ENCODE results near the gene PPFIA1. TPM values are rescaled to one million over a fixed set of nuclear protein-coding genes. Genes with fewer than 3 reads are reported as not detected.

PPFIA1 gene
- total RNA-seq, 1 experiment from 2014 or later = 75.1 TPM

DNA sequence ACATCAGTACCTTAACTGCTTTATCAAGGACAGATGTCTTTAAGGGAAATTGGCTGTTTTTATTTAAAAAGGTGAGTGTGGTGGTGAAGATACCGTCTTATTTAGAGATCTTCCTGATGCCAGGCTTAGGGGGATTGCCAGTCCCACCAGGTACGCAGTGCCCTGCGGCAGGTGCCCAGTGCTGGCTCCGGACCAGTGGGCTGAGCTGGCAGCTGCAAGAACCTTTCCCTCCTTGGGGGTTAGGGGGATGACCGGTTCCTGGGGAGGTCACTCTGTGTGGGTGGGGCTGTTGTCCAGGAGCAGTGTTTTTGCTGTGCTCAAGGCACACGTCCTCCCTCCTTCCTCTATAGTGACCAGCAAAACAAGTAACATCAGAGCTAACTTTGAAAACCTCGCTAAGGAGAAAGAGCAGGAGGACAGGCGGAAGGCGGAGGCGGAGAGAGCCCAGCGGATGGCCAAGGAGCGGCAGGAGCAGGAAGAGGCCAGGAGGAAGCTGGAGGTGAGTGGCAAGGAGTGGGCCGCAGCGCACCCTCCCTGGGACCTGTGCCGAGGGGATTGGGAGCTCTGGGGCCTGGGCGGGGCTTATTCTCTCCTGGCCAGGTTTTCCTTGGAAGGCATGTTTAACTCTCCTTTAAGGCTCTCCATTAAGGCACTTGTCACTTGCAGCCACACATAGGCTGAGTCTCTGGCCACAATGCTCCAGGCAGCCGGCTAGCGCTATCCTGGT, 158.4 kb downstream of the PPFIA1 start:
- CTCF ChIA-PET = no interaction called here
- Mint-ChIP-seq H3K36me3 (peaks cover 70% of the 10 kb centered on the region), H3K9me3 (no peaks in the 10 kb centered on the region), H3K27ac (no peak overlapping the region), H3K27me3 (ENCODE audit: low read depth) (no peaks in the 10 kb centered on the region; the same call in 1 of the 2 replicates), H3K4me3 (no peak overlapping the region), H3K4me1 (peaks cover 14% of the 10 kb centered on the region)
- POLR2A ChIA-PET = no interaction called here
- DNase-seq (ENCODE audit: low spot score) = no peak
- no peak for ATAC-seq
- TF ChIP-seq JUN (CRISPR knock-in tag; IDR thresholded peaks at IDR 0.05) (no peak), ELF4 (CRISPR knock-in tag; IDR thresholded peaks at IDR 0.05; ENCODE audit: low read depth) (no peak), PRRX2 (CRISPR knock-in tag; IDR thresholded peaks at IDR 0.05) (no peak), TCF7 (CRISPR knock-in tag; IDR thresholded peaks at IDR 0.05; ENCODE audit: low read depth) (no peak), OVOL2 (CRISPR knock-in tag; IDR thresholded peaks at IDR 0.05; ENCODE audit: borderline replicate concordance) (no peak), KAT7 (CRISPR knock-in tag; IDR thresholded peaks at IDR 0.05; ENCODE audit: borderline replicate concordance) (no peak), NFYB (CRISPR knock-in tag; conservative IDR thresholded peaks at IDR 0.05; ENCODE audit: low read depth) (no peak), NFE2L1 (CRISPR knock-in tag; IDR thresholded peaks at IDR 0.05) (no peak), ZNF232 (CRISPR knock-in tag; IDR thresholded peaks at IDR 0.05) (no peak), RELA (CRISPR knock-in tag; IDR thresholded peaks at IDR 0.05; ENCODE audit: borderline replicate concordance) (no peak), ZNF138 (CRISPR knock-in tag; conservative IDR thresholded peaks at IDR 0.05) (no peak), ZBTB21 (CRISPR knock-in tag; IDR thresholded peaks at IDR 0.05; ENCODE audit: borderline replicate concordance) (no peak), ZNF671 (CRISPR knock-in tag; IDR thresholded peaks at IDR 0.05) (no peak)
- TF ChIP-seq, protein P1, sequence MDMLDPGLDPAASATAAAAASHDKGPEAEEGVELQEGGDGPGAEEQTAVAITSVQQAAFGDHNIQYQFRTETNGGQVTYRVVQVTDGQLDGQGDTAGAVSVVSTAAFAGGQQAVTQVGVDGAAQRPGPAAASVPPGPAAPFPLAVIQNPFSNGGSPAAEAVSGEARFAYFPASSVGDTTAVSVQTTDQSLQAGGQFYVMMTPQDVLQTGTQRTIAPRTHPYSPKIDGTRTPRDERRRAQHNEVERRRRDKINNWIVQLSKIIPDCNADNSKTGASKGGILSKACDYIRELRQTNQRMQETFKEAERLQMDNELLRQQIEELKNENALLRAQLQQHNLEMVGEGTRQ (CRISPR knock-in tag; IDR thresholded peaks at IDR 0.05) = no peak
- TF ChIP-seq, protein P2, sequence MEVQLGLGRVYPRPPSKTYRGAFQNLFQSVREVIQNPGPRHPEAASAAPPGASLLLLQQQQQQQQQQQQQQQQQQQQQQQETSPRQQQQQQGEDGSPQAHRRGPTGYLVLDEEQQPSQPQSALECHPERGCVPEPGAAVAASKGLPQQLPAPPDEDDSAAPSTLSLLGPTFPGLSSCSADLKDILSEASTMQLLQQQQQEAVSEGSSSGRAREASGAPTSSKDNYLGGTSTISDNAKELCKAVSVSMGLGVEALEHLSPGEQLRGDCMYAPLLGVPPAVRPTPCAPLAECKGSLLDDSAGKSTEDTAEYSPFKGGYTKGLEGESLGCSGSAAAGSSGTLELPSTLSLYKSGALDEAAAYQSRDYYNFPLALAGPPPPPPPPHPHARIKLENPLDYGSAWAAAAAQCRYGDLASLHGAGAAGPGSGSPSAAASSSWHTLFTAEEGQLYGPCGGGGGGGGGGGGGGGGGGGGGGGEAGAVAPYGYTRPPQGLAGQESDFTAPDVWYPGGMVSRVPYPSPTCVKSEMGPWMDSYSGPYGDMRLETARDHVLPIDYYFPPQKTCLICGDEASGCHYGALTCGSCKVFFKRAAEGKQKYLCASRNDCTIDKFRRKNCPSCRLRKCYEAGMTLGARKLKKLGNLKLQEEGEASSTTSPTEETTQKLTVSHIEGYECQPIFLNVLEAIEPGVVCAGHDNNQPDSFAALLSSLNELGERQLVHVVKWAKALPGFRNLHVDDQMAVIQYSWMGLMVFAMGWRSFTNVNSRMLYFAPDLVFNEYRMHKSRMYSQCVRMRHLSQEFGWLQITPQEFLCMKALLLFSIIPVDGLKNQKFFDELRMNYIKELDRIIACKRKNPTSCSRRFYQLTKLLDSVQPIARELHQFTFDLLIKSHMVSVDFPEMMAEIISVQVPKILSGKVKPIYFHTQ (CRISPR knock-in tag; IDR thresholded peaks at IDR 0.05) = no peak
- TF ChIP-seq, protein P3, sequence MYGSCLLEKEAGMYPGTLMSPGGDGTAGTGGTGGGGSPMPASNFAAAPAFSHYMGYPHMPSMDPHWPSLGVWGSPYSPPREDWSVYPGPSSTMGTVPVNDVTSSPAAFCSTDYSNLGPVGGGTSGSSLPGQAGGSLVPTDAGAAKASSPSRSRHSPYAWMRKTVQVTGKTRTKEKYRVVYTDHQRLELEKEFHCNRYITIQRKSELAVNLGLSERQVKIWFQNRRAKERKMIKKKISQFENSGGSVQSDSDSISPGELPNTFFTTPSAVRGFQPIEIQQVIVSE (CRISPR knock-in tag; IDR thresholded peaks at IDR 0.05; ENCODE audit: borderline replicate concordance) = no peak
- TF ChIP-seq, protein P4, sequence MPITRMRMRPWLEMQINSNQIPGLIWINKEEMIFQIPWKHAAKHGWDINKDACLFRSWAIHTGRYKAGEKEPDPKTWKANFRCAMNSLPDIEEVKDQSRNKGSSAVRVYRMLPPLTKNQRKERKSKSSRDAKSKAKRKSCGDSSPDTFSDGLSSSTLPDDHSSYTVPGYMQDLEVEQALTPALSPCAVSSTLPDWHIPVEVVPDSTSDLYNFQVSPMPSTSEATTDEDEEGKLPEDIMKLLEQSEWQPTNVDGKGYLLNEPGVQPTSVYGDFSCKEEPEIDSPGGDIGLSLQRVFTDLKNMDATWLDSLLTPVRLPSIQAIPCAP (CRISPR knock-in tag; IDR thresholded peaks at IDR 0.05) = no peak
- TF ChIP-seq, protein P5, sequence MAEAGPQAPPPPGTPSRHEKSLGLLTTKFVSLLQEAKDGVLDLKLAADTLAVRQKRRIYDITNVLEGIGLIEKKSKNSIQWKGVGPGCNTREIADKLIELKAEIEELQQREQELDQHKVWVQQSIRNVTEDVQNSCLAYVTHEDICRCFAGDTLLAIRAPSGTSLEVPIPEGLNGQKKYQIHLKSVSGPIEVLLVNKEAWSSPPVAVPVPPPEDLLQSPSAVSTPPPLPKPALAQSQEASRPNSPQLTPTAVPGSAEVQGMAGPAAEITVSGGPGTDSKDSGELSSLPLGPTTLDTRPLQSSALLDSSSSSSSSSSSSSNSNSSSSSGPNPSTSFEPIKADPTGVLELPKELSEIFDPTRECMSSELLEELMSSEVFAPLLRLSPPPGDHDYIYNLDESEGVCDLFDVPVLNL (CRISPR knock-in tag; IDR thresholded peaks at IDR 0.05; ENCODE audit: borderline replicate concordance, low read depth) = no peak

DNA sequence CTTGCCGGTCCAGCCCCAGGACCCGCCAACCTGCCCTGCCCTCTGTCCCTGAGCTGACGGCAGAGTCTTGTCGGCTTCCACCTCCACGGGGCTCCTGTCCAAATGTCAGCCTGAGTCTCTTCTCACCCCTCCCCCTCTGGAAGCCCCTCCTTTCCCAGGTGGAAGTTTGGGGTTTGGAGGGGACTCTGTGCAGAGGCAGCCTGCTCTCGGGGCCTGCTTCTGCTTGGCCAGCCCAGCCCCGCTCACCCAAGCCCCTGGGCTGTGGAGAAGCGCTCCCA, 158.9 kb downstream of the PPFIA1 start:
- DNase-seq (ENCODE audit: low spot score) (no peak), ATAC-seq (no peak)
- POLR2A ChIA-PET = no interaction called here
- Mint-ChIP-seq H3K9me3 (no peaks in the 10 kb centered on the region), H3K4me1 (peaks cover 9% of the 10 kb centered on the region), H3K36me3 (peaks cover 69% of the 10 kb centered on the region), H3K27ac (no peak overlapping the region), H3K4me3 (no peak overlapping the region), H3K27me3 (ENCODE audit: low read depth) (no peaks in the 10 kb centered on the region; the same call in 1 of the 2 replicates)
- CTCF ChIA-PET = no interaction called here
- TF ChIP-seq SMAD4 (CRISPR knock-in tag; IDR thresholded peaks at IDR 0.05) = no peak
- TF ChIP-seq, protein P6, sequence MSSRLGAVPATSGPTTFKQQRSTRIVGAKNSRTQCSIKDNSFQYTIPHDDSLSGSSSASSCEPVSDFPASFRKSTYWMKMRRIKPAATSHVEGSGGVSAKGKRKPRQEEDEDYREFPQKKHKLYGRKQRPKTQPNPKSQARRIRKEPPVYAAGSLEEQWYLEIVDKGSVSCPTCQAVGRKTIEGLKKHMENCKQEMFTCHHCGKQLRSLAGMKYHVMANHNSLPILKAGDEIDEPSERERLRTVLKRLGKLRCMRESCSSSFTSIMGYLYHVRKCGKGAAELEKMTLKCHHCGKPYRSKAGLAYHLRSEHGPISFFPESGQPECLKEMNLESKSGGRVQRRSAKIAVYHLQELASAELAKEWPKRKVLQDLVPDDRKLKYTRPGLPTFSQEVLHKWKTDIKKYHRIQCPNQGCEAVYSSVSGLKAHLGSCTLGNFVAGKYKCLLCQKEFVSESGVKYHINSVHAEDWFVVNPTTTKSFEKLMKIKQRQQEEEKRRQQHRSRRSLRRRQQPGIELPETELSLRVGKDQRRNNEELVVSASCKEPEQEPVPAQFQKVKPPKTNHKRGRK (CRISPR knock-in tag; IDR thresholded peaks at IDR 0.05; ENCODE audit: borderline replicate concordance) = no peak
- TF ChIP-seq ATF1 (CRISPR knock-in tag; IDR thresholded peaks at IDR 0.05) = no peak
- no peak for TF ChIP-seq ETV6 (CRISPR knock-in tag; IDR thresholded peaks at IDR 0.05)
- TF ChIP-seq, protein P7, sequence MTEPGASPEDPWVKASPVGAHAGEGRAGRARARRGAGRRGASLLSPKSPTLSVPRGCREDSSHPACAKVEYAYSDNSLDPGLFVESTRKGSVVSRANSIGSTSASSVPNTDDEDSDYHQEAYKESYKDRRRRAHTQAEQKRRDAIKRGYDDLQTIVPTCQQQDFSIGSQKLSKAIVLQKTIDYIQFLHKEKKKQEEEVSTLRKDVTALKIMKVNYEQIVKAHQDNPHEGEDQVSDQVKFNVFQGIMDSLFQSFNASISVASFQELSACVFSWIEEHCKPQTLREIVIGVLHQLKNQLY (CRISPR knock-in tag; IDR thresholded peaks at IDR 0.05) = no peak
- TF ChIP-seq, protein P8, sequence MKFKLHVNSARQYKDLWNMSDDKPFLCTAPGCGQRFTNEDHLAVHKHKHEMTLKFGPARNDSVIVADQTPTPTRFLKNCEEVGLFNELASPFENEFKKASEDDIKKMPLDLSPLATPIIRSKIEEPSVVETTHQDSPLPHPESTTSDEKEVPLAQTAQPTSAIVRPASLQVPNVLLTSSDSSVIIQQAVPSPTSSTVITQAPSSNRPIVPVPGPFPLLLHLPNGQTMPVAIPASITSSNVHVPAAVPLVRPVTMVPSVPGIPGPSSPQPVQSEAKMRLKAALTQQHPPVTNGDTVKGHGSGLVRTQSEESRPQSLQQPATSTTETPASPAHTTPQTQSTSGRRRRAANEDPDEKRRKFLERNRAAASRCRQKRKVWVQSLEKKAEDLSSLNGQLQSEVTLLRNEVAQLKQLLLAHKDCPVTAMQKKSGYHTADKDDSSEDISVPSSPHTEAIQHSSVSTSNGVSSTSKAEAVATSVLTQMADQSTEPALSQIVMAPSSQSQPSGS (CRISPR knock-in tag; IDR thresholded peaks at IDR 0.05; ENCODE audit: borderline replicate concordance, low read depth) = no peak
- TF ChIP-seq ZNF219 (CRISPR knock-in tag; IDR thresholded peaks at IDR 0.05; ENCODE audit: borderline replicate concordance) = no peak
- TF ChIP-seq OVOL2 (CRISPR knock-in tag; IDR thresholded peaks at IDR 0.05; ENCODE audit: borderline replicate concordance) = no peak

All from WTC11 (cell line).